SKM-1 treated with dmso at 0.1 percent for 144 hours (cell line): ENCODE measurements around the gene ABLIM2.

Experiments used
- DNase-seq: peaks from one replicate; lab custom pipeline; 2025; ENCODE audit not compliant: unreplicated experiment; lab: John Stamatoyannopoulos, UW

The ABLIM2 gene

GRCh38 chr4:8033067-8033755 lies 125.4 kb downstream of the ABLIM2 start:
- no peak for DNase-seq

- DNase-seq = no peak
Measured at GRCh38 chr4:8032381-8032780, 126.2 kb downstream of the ABLIM2 start.

- no peak for DNase-seq
Measured at GRCh38 chr4:8030121-8030781, 128.4 kb downstream of the ABLIM2 start.

- DNase-seq = no peak
Measured at GRCh38 chr4:8029689-8030088, 128.9 kb downstream of the ABLIM2 start.

- no peak for DNase-seq
Measured at GRCh38 chr4:8028884-8029568, 129.6 kb downstream of the ABLIM2 start.

- no peak for DNase-seq
Measured at GRCh38 chr4:8028368-8028767, 130.2 kb downstream of the ABLIM2 start.

GRCh38 chr4:8026453-8026852 lies 132.2 kb downstream of the ABLIM2 start:
- DNase-seq = no peak

GRCh38 chr4:8025668-8026067 lies 132.9 kb downstream of the ABLIM2 start:
- DNase-seq = no peak

- no peak for DNase-seq
Measured at GRCh38 chr4:8024073-8024786, 134.4 kb downstream of the ABLIM2 start.

GRCh38 chr4:8023696-8024033 lies 134.9 kb downstream of the ABLIM2 start:
- no peak for DNase-seq

- DNase-seq = no peak
Measured at GRCh38 chr4:8022767-8023695, 135.6 kb downstream of the ABLIM2 start.

GRCh38 chr4:8021796-8022195 lies 136.8 kb downstream of the ABLIM2 start:
- DNase-seq = no peak

- DNase-seq = no peak
Measured at GRCh38 chr4:8019396-8020365, 138.9 kb downstream of the ABLIM2 start.

GRCh38 chr4:8016527-8016926 lies 142.1 kb downstream of the ABLIM2 start:
- no peak for DNase-seq

- DNase-seq = no peak
Measured at GRCh38 chr4:8015512-8015911, 143.1 kb downstream of the ABLIM2 start.

GRCh38 chr4:8013976-8014726 lies 144.5 kb downstream of the ABLIM2 start:
- no peak for DNase-seq

GRCh38 chr4:8012517-8012916 lies 146.1 kb downstream of the ABLIM2 start:
- no peak for DNase-seq

GRCh38 chr4:8010618-8011017 lies 148.0 kb downstream of the ABLIM2 start:
- DNase-seq = no peak
